ENCODE results near the gene ZNF239.
A peak's percentile ranks its signal among the peaks of the same experiment; 100 is the strongest.
"Not testable (repeated sequence)": the region's sequence is repeated elsewhere in the genome, so short reads cannot be mapped to it uniquely, and the experiment has no call there.

The ZNF239 gene

DNA sequence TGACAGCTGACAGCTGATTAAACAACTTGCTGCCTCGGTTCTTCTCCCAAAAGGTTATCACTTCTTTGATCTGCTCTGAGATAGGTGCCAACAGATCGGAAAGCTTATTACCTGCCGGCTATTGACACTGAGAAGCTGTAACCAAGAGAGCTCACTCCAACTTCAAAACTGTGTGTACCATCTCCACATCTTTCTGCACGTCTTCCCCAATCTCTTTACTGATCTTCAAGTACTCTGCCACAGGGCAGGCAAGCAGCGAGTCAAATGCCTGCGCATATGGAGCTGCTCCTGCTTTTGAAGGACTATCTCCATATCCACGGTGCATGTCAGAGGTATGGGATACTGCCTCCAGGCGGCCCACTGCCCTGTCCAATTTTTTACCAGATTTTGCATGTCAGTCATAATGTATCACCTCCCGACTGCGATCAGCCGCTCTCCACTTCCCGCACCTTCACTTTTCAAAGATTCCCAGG is 31.5 kb upstream of the ZNF239 start:
- Histone ChIP-seq H2BK5ac (ENCODE audit: low read length) (no peak overlapping the region), H3K23ac (ENCODE audit: low read depth, low read length, poor library complexity) (peak overlapping the region; percentile 76), H3K27me3 (ENCODE audit: control insufficient read depth in 3 of 3, insufficient read depth in 3 of 3, low read depth in 1 of 3, low read length in 3 of 3) (no peaks in the 10 kb centered on the region), H3K4me1 (ENCODE audit: control insufficient read depth in 2 of 2, insufficient read depth in 1 of 2, low read depth in 1 of 2, low read length in 2 of 2) (peaks cover 0 to 2% of the 10 kb centered on the region in 2 donors), H2AFZ (ENCODE audit: low read length) (peak overlapping the region; percentile 99), H3K14ac (ENCODE audit: low read length) (no peak overlapping the region), H3K4me3 (ENCODE audit: low read length in 2 of 2) (peak overlapping the region in 1 of 2 donors; percentile 72), H3K36me3 (replicated peaks in 1 of 2; ENCODE audit: control insufficient read depth in 2 of 2, insufficient read depth in 2 of 2, low read length in 2 of 2) (peaks cover 6 to 16% of the 10 kb centered on the region in 2 donors), H3K18ac (ENCODE audit: low read length) (no peak overlapping the region), H4K91ac (ENCODE audit: low read depth, low read length, poor library complexity) (no peak overlapping the region), H2BK15ac (ENCODE audit: low read length) (no peak overlapping the region), H2BK12ac (ENCODE audit: low read length) (no peak overlapping the region), H4K8ac (ENCODE audit: low read depth, low read length) (peak overlapping the region; percentile 33), H3K27ac (replicated peaks; ENCODE audit: low read length) (no peak overlapping the region), H3K9me3 (replicated peaks in 1 of 2; ENCODE audit: control insufficient read depth in 2 of 2, insufficient read depth in 1 of 2, low read depth in 1 of 2, low read length in 2 of 2) (peaks cover 2 to 4% of the 10 kb centered on the region in 2 donors), H2BK120ac (ENCODE audit: low read depth, low read length) (no peak overlapping the region), H3K9ac (ENCODE audit: low read depth, low read length, poor library complexity) (no peak overlapping the region), H3K4ac (ENCODE audit: low read length) (no peak overlapping the region), H2AK5ac (ENCODE audit: low read depth, low read length) (no peak overlapping the region), H3K4me2 (ENCODE audit: insufficient read depth, low read length, poor library complexity, severe bottlenecking) (peak overlapping the region; percentile 91), H3K79me1 (ENCODE audit: low read depth, low read length) (no peaks in the 10 kb centered on the region)
- WGBS, 2 donors (ENCODE audit: extremely low coverage in 2 of 2, insufficient read length in 2 of 2, insufficient replicate concordance in 1 of 2): no CpG with 5 or more reads among the region's 12 CpGs
- DNase-seq (ENCODE audit: low spot score): no peak

- H3K27ac ChIP-seq (replicated peaks; ENCODE audit: low read length); H4K8ac ChIP-seq (ENCODE audit: low read depth, low read length); H3K23ac ChIP-seq (ENCODE audit: low read depth, low read length, poor library complexity); H2AK5ac ChIP-seq (ENCODE audit: low read depth, low read length); H3K4me1 ChIP-seq (ENCODE audit: control insufficient read depth in 2 of 2, insufficient read depth in 1 of 2, low read depth in 1 of 2, low read length in 2 of 2); H3K14ac ChIP-seq (ENCODE audit: low read length); H3K9me3 ChIP-seq (replicated peaks in 1 of 2; ENCODE audit: control insufficient read depth in 2 of 2, insufficient read depth in 1 of 2, low read depth in 1 of 2, low read length in 2 of 2); H3K9ac ChIP-seq (ENCODE audit: low read depth, low read length, poor library complexity); H2BK15ac ChIP-seq (ENCODE audit: low read length); H2BK12ac ChIP-seq (ENCODE audit: low read length); H4K91ac ChIP-seq (ENCODE audit: low read depth, low read length, poor library complexity); H2AFZ ChIP-seq (ENCODE audit: low read length); H3K79me1 ChIP-seq (ENCODE audit: low read depth, low read length); DNase-seq (ENCODE audit: low spot score); H3K4me2 ChIP-seq (ENCODE audit: insufficient read depth, low read length, poor library complexity, severe bottlenecking); H3K18ac ChIP-seq (ENCODE audit: low read length); H3K4ac ChIP-seq (ENCODE audit: low read length); H3K27me3 ChIP-seq (ENCODE audit: control insufficient read depth in 3 of 3, insufficient read depth in 3 of 3, low read depth in 1 of 3, low read length in 3 of 3); H3K4me3 ChIP-seq (ENCODE audit: low read length in 2 of 2); H2BK5ac ChIP-seq (ENCODE audit: low read length); H2BK120ac ChIP-seq (ENCODE audit: low read depth, low read length); H3K36me3 ChIP-seq (replicated peaks in 1 of 2; ENCODE audit: control insufficient read depth in 2 of 2, insufficient read depth in 2 of 2, low read length in 2 of 2): not testable (repeated sequence)
- no CpG with 5 or more reads among the region's 6 CpGs for WGBS, 2 donors (ENCODE audit: extremely low coverage in 2 of 2, insufficient read length in 2 of 2, insufficient replicate concordance in 1 of 2)
Observed at GRCh38 chr10:43601576-43601975, 27.2 kb upstream of the ZNF239 start.

- no peaks in the 10 kb centered on the region for H3K4me1 ChIP-seq (ENCODE audit: control insufficient read depth in 2 of 2, insufficient read depth in 1 of 2, low read depth in 1 of 2, low read length in 2 of 2)
- no peak overlapping the region for H3K9ac ChIP-seq (ENCODE audit: low read depth, low read length, poor library complexity)
- H3K14ac ChIP-seq (ENCODE audit: low read length): no peak overlapping the region
- no peak overlapping the region for H2BK15ac ChIP-seq (ENCODE audit: low read length)
- H3K23ac ChIP-seq (ENCODE audit: low read depth, low read length, poor library complexity): no peak overlapping the region
- no peak overlapping the region for H4K8ac ChIP-seq (ENCODE audit: low read depth, low read length)
- H3K79me1 ChIP-seq (ENCODE audit: low read depth, low read length): no peaks in the 10 kb centered on the region
- no peak for DNase-seq (ENCODE audit: low spot score)
- H3K27me3 ChIP-seq (ENCODE audit: control insufficient read depth in 3 of 3, insufficient read depth in 3 of 3, low read depth in 1 of 3, low read length in 3 of 3): peaks cover 0 to 3% (median 0%) of the 10 kb centered on the region in 3 experiments
- no peak overlapping the region for H3K27ac ChIP-seq (replicated peaks; ENCODE audit: low read length)
- no peak overlapping the region for H2BK120ac ChIP-seq (ENCODE audit: low read depth, low read length)
- H2AFZ ChIP-seq (ENCODE audit: low read length): no peak overlapping the region
- peaks cover 0 to 5% of the 10 kb centered on the region in 2 donors for H3K9me3 ChIP-seq (replicated peaks in 1 of 2; ENCODE audit: control insufficient read depth in 2 of 2, insufficient read depth in 1 of 2, low read depth in 1 of 2, low read length in 2 of 2)
- no peak overlapping the region for H2AK5ac ChIP-seq (ENCODE audit: low read depth, low read length)
- no peak overlapping the region for H2BK5ac ChIP-seq (ENCODE audit: low read length)
- no peaks in the 10 kb centered on the region for H3K36me3 ChIP-seq (replicated peaks in 1 of 2; ENCODE audit: control insufficient read depth in 2 of 2, insufficient read depth in 2 of 2, low read length in 2 of 2)
- no peak overlapping the region for H3K4me2 ChIP-seq (ENCODE audit: insufficient read depth, low read length, poor library complexity, severe bottlenecking)
- H4K91ac ChIP-seq (ENCODE audit: low read depth, low read length, poor library complexity): no peak overlapping the region
- H3K4ac ChIP-seq (ENCODE audit: low read length): no peak overlapping the region
- no peak overlapping the region for H3K4me3 ChIP-seq (ENCODE audit: low read length in 2 of 2)
- no peak overlapping the region for H3K18ac ChIP-seq (ENCODE audit: low read length)
- no peak overlapping the region for H2BK12ac ChIP-seq (ENCODE audit: low read length)
- WGBS, 2 donors (ENCODE audit: extremely low coverage in 2 of 2, insufficient read length in 2 of 2, insufficient replicate concordance in 1 of 2): no CpG with 5 or more reads among the region's 2 CpGs
Observed at GRCh38 chr10:43599333-43599732, 24.9 kb upstream of the ZNF239 start.

- H3K27ac ChIP-seq (replicated peaks; ENCODE audit: low read length): no peak overlapping the region
- H2AFZ ChIP-seq (ENCODE audit: low read length): no peak overlapping the region
- no peak for DNase-seq (ENCODE audit: low spot score)
- no peak overlapping the region for H3K23ac ChIP-seq (ENCODE audit: low read depth, low read length, poor library complexity)
- H2BK12ac ChIP-seq (ENCODE audit: low read length): no peak overlapping the region
- H3K4ac ChIP-seq (ENCODE audit: low read length): no peak overlapping the region
- no CpG with 5 or more reads among the region's 2 CpGs for WGBS, 2 donors (ENCODE audit: extremely low coverage in 2 of 2, insufficient read length in 2 of 2, insufficient replicate concordance in 1 of 2)
- H4K91ac ChIP-seq (ENCODE audit: low read depth, low read length, poor library complexity): no peak overlapping the region
- H3K4me3 ChIP-seq (ENCODE audit: low read length in 2 of 2): peak overlapping the region in 1 of 2 donors; percentile 54
- H3K79me1 ChIP-seq (ENCODE audit: low read depth, low read length): no peaks in the 10 kb centered on the region
- H2BK15ac ChIP-seq (ENCODE audit: low read length): no peak overlapping the region
- no peak overlapping the region for H3K9ac ChIP-seq (ENCODE audit: low read depth, low read length, poor library complexity)
- H2BK5ac ChIP-seq (ENCODE audit: low read length): no peak overlapping the region
- no peak overlapping the region for H2AK5ac ChIP-seq (ENCODE audit: low read depth, low read length)
- H3K9me3 ChIP-seq (replicated peaks in 1 of 2; ENCODE audit: control insufficient read depth in 2 of 2, insufficient read depth in 1 of 2, low read depth in 1 of 2, low read length in 2 of 2): peaks cover 0 to 7% of the 10 kb centered on the region in 2 donors
- peaks cover 0 to 3% (median 0%) of the 10 kb centered on the region in 3 experiments for H3K27me3 ChIP-seq (ENCODE audit: control insufficient read depth in 3 of 3, insufficient read depth in 3 of 3, low read depth in 1 of 3, low read length in 3 of 3)
- no peaks in the 10 kb centered on the region for H3K36me3 ChIP-seq (replicated peaks in 1 of 2; ENCODE audit: control insufficient read depth in 2 of 2, insufficient read depth in 2 of 2, low read length in 2 of 2)
- H4K8ac ChIP-seq (ENCODE audit: low read depth, low read length): no peak overlapping the region
- H3K18ac ChIP-seq (ENCODE audit: low read length): no peak overlapping the region
- no peak overlapping the region for H3K4me2 ChIP-seq (ENCODE audit: insufficient read depth, low read length, poor library complexity, severe bottlenecking)
- no peaks in the 10 kb centered on the region for H3K4me1 ChIP-seq (ENCODE audit: control insufficient read depth in 2 of 2, insufficient read depth in 1 of 2, low read depth in 1 of 2, low read length in 2 of 2)
- H2BK120ac ChIP-seq (ENCODE audit: low read depth, low read length): no peak overlapping the region
- H3K14ac ChIP-seq (ENCODE audit: low read length): peak overlapping the region; percentile 84
Observed at GRCh38 chr10:43598446-43598845, 24.0 kb upstream of the ZNF239 start.
